NCI-H510A (cell line): ENCODE data around the gene SUSD4.

Experiments
- DNase-seq: peaks from one replicate; lab custom pipeline; 2025; lab: John Stamatoyannopoulos, UW

Gene SUSD4

DNA sequence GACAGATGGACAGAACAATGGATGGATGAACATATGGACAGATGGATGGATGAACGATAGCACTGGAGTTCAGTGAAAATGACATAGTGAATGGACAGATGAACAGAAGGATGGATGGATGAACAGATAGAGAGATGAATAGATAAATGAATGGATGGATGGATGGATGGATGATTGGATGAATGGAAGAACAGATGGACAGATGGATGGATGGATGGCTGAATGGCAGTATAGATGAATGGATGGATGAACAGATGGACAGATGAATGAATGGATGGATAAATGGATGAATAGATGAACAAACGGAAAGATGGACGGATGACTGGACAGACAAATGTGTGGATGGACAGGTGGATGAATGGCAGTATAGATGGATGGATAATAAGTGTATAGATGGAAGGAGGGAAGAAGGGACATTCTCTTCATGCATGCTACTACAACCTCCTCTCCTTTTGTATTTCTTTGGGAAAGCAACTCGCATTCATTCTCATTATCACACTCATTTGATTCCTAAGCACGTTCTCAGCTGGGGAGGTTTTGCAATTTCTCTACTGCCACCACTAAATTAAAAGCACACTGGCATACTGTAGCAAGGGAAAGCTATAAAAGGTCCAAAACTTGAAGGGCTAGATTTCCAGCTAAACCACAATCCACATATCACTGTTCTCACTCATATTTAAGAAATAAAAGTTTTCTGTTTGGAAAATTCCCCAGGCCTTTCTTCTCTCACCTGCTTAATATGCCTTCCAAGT lies 34.1 kb downstream of the SUSD4 start:
- DNase-seq: no peak

DNA sequence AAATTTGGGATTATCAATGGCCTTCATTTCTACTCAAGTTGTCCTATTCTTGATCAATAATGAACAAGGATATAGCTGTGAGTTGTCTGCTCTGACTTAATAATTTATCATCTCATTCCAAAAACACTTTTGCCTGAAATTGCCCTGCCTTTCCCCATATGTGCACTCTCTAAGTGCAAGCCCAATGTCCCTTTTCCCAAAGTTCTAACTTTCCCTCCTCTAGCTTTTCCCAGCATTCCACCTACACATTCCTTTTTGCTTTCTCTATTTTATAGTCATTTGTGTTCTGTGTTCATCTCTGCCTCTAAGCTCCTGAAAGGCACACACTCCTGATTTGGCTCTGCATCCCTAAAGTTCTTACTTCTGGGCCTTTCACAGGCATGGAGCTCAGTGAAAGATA lies 34.7 kb downstream of the SUSD4 start:
- no peak for DNase-seq

DNA sequence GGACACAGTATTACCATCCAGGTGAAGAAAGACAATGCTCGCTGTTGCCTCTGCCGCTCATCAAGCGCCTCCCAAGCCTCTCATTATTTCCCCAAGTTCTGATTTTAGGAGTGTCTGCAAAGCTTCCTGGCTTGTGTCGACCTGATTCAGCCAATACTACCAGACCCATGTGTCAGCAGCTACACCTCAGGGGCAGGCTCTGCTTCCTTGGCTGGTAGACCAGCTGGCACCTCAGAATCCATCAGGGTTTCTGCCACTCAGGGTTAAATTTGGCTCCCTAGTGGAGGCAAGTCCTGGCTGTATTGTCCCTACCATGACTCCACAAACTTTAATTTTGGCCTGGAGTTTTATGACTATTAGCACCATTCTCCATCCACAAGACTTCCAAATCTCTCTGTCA lies 35.4 kb downstream of the SUSD4 start:
- no peak for DNase-seq

DNA sequence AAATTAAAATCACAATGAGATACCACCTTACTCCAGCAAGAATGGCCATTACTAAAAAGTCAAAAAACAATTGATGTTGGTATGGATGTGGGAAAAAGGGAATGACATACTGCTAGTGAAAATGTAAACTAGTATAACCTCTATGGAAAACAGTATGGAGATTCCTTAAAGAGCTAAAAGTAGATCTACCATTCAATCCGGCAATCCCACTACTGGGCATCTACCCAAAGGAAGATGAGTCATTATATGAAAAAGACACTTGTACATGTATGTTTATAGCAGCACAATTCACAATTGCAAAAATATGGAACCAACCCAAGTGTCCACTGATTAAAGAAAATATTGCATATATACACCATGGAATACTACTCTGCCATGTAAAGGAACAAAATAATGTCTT lies 37.2 kb downstream of the SUSD4 start:
- no peak for DNase-seq

DNA sequence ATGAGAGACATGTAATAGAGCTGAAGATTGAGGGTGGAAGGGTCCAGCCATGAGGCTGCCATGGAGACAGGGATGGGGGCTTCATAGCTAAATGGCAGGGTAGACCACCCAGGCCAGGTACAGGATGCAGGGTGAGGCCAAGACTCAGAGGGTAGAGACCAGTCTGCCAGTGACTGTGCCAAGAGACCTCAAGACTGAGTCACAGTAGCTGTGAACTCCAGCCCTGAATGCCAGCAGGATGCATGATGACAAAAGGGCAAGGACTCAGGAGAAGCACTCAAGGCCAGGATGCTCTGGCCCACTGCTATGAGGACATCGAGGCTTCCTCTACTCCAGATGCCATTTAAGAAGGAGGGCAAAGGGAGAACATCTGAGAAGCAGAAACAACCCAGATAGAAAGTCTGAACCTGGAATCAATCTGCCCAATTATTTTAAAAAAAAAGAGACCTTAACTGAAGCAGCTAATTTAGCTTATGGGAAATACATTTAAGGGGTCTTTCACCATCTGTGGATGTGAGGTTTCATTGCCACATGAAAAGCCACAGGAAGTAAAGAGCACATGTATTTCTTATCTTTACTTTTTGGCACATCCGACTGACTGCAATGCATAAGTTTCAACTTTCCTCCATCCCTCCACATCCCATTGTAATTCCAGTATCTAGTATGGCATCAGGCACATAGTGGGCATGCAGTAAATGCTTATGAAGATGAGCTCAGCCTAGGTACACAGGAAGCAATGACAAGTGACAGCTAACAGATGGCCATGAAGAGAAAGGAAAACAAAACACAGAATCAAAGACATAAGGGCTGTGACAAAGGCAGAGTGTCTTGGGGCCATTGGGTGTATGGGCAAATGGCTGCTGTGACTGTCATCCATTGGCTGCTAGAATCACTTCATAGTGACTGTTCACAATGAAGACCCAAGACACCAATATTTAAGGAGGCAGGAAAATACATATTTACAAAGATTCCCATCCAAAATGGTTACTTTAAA lies 40.2 kb downstream of the SUSD4 start:
- no peak for DNase-seq

DNA sequence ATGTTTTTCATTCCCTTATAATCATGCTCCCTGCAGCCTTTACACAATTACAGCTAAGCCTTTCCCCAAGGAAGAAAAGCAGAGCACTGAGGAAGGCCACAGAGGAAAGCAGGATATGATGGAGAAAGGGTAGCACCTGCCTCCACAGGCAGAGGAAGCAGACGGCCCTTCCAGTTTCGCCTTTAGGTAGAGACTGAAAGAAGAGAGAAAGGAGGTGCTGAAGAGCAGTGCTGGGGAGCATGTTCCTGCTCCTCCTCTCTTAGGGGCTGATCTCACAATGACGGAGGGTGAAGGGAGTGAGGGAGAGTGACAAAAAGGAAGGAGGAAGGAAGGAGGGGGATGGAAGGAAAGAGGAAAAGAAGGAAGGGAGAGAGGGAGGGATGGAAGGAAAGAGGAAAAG lies 41.1 kb downstream of the SUSD4 start:
- DNase-seq: no peak

DNA sequence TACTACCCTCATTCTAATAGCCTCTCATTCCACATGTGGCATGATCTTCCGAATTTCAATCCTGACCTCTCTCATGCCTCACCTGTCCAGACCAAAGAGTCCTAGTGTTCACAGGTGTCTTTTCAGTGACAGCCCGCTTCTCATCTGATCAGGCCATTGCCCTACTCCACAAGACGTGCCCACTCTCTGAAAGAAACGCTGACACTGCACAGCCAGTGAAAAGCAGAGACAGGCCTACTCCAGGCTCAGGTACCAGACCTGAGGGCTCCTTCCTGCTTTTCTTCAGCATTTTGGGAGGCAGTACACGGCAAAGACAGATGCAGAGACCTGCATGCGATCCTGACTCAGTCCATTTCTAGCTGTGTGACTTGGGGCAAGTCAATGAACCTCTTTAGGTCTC lies 43.0 kb downstream of the SUSD4 start:
- DNase-seq: no peak

DNA sequence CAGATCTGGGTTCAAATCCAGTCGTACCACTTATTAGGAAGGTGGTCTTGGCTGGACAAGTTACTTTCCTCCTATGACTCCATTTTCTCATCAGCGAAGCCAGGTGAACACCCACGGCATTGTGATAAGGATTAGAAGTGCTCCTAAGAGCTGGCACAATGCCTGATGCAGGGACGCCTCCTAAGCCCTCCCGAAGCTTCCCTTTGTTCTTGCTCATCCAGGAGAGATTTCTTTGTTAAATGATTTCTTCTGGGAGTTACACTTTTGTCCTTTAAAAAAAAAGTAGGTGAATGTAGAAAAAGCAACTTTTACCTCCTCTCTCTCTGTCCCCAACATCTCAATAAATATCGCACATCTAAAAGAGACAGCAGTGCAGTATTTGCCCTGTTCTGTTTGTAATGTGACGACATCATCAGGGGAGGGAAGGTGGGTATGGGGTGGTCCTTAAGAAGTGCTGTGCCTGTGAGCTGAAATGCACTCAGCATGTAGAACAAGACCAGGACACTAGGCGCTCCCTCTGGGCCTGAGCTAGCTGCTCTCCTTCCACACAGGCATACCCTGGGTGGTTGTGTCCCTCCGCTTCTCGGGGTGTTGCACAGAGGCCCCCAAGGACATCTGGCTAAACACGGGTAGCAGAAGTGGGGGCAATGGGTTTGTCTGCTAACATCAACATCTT lies 43.9 kb downstream of the SUSD4 start:
- DNase-seq: peak; percentile 38

DNA sequence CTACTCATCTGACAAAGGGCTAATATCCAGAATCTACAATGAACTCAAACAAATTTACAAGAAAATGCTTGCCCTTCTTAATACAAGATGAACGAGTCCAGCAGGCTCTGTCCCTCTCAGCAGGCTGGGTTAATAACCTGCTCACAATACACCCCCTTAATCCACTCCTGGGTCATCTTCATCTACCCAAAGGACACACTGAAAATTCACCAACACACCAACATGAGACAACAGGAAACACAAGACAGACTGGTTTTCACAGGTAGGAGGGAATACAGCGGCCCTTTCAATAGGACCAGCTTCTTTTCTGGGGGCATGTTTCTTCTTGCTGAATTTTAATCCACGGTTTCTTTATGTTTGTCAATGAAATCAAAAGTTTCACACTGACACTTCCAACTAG lies 44.6 kb downstream of the SUSD4 start:
- DNase-seq: peak; percentile 21

DNA sequence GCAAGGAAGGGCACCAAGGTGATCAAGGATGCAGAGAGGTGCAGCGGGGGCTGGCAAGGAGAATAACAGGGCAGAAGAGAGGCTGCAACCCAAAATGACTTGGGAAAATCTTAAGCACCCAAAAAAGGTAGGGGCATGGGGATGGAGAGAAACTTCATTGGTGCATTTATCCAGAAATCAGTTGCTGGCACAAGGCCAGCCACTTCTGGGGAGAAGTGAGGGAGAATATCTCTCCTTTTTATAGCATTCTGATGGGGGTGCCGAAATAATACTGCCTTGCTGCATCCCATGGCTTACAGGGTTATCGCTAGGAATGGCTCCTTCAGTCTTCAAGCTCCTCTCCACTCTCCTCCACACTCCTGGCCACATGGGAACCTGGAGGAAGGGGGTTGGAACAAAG lies 47.9 kb downstream of the SUSD4 start:
- DNase-seq: no peak

DNA sequence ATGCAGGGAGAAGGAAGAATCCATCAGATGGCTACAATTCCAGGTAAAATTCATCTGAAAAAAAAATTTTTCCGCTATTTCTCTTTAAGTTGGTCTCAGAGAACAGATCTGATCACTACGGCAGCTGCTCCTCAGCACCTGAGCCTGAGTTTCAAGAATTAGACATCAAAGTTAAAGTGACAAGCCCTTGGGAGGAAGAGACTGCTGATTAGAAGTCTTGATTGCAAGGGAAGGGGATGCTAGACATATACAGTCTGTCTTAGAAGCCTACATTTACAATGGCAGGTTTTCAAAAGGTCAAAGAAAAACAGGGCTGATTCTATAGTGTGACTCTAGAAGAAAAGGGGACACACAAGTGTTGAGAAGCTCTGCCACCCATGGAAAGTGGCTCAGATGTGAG lies 48.3 kb downstream of the SUSD4 start:
- DNase-seq: no peak

DNA sequence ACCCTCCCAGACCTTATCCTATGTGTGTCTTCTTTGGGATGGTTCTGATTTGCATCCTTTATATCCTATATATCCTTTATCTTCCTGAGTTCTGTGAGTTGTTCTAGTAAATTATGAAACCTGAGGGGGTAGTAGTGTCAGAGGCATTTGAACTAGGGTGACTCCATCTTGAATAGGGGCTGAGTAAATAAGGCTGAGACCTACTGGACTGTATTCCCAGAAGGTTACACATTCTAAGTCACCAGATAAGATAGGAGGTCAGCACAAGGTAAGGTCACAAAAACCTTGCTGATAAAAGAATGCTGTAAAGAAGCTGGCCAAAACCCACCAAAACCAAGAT lies 50.6 kb downstream of the SUSD4 start:
- DNase-seq: no peak

DNA sequence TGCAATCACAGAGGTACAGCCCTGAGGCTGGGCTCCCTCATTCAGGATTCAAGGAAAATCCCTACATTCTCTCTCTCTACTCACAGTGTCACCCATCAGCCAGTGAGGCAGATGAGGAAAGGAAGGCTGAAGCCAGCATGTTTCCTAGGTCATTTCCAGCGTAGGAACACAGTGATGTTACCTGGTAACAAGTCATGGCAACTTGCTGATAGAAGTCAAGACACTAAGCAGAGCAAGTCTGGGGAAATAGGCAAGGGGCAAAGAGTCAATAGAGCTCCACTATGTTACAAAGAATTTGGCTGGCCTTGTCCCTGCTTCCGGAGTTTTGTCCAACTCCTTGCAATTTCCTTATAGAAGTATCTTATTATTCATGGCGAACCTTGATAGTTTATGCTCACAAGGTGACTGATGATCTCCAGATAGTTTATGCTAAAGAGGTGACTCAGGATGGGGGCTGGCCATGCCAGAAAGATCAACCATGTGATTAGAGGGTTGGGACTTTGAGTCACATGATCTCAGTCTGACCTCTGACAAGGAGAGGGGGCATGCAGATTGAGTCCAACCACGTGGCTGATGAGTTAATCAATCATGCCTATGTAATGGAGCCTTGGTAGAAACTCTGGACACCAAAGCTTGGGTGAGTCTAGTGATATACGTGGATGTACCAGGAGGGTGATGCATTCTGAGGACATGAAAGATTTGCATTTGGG lies 51.1 kb downstream of the SUSD4 start:
- no peak for DNase-seq

DNA sequence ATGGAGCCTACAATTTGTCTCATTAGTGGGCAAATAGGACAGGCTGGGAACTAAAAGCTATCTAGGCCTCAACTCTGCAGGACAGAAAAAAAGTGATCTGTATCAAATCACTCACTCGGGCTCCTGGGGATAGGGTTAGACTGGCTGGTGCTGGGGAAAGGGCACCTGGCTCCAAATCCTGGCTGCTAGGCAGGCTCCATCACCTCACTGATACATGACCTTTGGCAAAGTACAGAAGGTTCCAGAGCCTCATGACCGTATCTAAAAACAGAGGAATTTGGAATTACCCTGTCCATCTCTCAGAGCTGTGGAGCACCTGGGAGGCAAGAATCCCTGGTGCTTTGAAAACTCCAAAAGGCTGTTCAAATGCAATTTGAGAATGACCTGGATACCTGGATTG lies 51.7 kb downstream of the SUSD4 start:
- no peak for DNase-seq

DNA sequence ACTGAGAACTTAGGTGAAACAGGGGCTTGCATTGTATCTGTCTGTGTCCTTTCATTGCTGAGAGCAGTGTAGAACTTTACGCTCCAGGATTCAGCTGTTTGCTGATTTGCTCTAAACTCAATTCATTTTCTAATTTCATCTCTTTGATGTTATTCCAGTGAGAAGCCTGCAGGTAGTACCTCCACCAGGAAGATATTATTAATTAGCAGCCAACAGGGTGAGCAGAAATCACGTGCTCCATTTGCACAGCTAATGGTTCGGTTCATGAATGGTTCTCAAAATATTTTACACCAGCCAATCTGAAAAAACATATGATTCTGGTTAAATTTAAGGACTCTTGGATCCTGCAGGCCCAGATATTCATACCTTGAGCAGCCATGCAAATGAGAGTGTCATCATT lies 52.1 kb downstream of the SUSD4 start:
- no peak for DNase-seq

DNA sequence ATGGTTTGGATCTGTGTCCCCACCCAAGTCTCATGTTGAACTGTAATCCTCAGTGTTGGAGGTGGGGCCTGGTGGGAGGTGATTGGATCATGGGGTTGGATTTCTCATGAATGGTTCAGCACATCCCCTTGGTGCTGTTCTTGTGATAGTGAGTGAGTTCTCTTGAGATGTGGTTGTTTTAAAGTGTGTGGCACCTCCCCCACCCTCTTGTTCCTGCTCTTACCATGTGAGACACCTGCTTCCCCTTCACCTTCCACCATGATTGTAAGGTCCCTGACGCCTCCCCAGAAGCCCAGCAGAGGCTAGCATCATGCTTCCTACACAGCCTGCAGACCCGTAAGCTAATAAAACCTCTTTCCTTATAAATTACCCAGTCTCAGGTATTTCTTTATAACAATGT lies 55.8 kb downstream of the SUSD4 start:
- peak; percentile 28 for DNase-seq

DNA sequence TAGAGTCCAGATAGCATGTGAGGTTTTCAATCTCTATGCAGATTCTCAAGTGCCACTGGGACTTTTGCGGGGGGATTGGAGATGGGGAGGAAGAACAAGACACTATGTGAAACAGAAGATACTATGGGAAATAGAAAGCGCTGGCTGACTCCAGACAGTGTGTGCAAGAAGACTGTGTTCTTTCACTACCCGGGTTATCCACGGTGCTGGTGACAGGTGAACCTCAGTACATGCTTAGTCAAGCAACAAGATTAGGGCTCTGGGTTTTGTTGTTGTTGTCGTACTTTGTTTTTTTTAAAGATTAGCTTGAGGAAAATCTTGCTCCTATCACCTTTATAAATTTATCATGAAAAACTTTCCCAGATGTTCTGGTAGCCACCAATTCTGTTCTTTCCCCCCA lies 56.4 kb downstream of the SUSD4 start:
- no peak for DNase-seq

DNA sequence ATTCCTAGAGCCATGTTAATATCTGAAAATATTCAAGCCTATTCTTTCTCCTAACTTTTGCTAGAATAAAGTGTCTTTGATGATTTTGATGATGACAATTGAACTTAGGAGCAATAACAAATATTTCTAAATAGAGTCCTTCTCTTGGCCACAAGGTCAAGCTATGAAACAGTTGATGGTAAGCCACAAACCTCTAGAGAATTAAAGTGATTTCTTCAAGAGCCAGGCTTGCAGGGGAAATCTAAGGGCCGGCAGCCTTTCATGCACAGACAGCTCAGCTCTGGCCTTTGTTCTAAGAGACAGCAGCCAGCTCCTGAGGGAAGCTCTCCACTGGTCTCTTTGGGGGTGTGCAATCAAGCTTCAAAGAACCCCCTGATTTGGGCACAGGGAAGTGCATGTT lies 59.0 kb downstream of the SUSD4 start:
- DNase-seq: no peak

DNA sequence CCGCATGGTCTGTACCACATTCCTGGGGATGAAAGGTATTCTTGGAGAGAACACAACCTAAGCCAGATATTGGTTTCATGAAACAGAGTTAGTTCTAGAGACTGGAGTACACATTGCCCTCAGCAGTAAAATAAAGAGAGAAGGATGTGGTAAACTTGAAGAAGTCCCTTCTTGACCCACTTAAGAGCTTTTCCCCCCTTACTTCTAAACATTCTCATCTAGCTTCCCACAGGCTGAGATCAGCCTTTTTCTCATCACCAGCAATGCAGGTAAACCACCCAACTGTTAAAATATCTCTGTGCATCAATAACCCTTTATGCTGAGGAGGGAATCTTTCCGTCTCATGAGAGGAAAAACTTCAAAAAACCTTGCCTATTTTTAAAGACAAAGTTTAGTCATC lies 62.6 kb downstream of the SUSD4 start:
- no peak for DNase-seq

DNA sequence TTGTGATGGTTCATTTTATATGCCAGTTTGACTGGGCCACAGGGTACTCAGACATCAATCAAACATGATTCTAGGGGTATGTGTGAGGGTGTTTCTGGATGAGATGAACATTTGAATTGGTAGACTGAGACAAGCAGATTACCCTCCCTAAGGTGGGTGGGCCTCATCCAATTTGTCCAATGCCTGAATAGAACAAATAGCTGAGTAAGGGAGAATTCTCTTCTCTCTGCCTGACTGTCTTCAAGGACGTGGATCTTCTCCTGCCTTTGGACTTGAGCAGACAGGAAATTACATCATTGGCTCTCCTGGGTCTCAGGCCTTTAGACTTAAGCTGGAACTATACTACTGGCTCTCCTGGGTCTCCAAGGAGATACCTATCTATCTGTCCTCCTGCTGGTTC lies 64.4 kb downstream of the SUSD4 start:
- no peak for DNase-seq

DNA sequence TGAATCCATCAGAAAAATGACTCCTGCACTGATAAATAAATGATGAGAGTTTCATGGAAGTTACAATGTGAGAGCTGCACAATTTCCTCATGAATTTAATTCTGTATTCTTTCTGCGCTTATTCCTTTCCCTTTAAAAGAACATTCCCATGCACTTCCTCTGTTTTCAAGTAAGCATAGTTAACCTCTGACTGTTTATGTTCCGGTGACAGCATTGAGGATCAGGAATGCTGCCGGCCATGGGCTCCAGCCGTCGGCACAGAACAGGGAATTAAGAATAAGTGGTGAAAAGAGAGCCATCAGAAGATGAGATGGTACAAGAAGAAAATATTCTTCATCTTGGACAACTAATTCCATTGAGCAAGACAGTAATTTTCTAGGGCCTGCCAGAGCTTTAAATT lies 65.3 kb downstream of the SUSD4 start:
- no peak for DNase-seq

DNA sequence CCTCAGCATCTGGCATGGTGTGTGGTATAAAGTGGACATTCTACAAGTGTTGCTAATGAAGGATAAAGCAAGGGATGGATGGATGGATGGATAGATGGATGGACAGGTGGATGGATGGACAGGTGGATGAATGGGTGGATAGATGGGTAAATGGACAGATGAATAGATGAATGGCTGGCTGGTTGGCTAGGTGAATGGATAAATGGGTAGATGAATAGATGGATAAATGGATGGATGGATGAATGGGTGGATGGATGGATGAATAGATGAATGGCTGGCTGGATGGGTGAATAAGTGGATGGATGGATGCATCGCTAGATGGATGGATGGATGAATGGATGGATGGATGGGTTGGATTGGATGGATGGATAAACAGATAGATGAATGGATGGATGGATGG lies 66.2 kb downstream of the SUSD4 start:
- no peak for DNase-seq
